Adipocyte (in vitro differentiated cells): ENCODE measurements around the gene INAVA.
"Not testable (repeated sequence)": the region's sequence is repeated elsewhere in the genome, so short reads cannot be mapped to it uniquely, and the experiment has no call there.

ENCODE experiments used
- DNase-seq: peaks from one replicate; pipeline ENCODE4 v3.0.0-alpha.2; 2015; ENCODE audit warnings: low read depth
- H3K27me3 ChIP-seq: replicated peaks from 2 replicates; pipeline ENCODE4 v1.7.0; 2013; ENCODE audit warnings: mild to moderate bottlenecking, low read length, moderate library complexity; ENCODE audit not compliant: control insufficient read depth, insufficient read depth
- H3K36me3 ChIP-seq: 2 replicates; pipeline ENCODE4 v1.7.0; 2013; ENCODE audit warnings: low read length, mild to moderate bottlenecking, moderate library complexity; ENCODE audit not compliant: control insufficient read depth, insufficient read depth, severe bottlenecking
- H3K4me1 ChIP-seq: 2 replicates; pipeline ENCODE4 v1.7.0; 2013; ENCODE audit warnings: mild to moderate bottlenecking, low read length, moderate library complexity; ENCODE audit not compliant: control insufficient read depth, insufficient read depth
- H3K4me3 ChIP-seq: 2 replicates; pipeline ENCODE4 v1.7.0; 2013; ENCODE audit warnings: mild to moderate bottlenecking, low read length, moderate library complexity
- H3K9ac ChIP-seq: 2 replicates; pipeline ENCODE4 v1.7.0; 2013; ENCODE audit warnings: mild to moderate bottlenecking, low read length, moderate library complexity
- H3K9me3 ChIP-seq: 2 replicates; pipeline ENCODE4 v1.7.0; 2013; ENCODE audit warnings: mild to moderate bottlenecking, low read length, moderate library complexity; ENCODE audit not compliant: control insufficient read depth

INAVA gene

DNA sequence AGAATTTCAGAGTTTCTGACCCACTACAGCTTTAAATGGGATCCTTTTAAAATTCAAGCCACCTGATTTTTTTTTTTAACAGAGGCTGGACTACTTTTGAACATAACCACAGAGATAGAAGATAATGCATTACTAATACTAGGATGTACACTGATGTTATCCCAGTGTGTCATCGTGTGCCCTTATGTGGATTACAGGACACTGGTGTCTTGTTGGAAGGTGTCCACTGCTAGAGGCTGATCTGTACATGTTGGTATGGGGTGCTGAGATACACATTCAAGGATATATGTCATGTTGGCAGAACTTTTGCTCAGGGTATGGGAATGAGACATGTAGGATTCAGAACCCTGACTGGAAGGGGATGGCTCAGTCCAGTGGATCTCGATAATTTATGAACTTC is 56.3 kb downstream of the INAVA start:
- Histone ChIP-seq H3K4me3 (no peak overlapping the region), H3K9me3 (peaks cover 21% of the 10 kb centered on the region), H3K4me1 (no peaks in the 10 kb centered on the region), H3K36me3 (no peaks in the 10 kb centered on the region), H3K27me3 (peaks cover 23% of the 10 kb centered on the region), H3K9ac (no peak overlapping the region)
- DNase-seq = no peak

DNA sequence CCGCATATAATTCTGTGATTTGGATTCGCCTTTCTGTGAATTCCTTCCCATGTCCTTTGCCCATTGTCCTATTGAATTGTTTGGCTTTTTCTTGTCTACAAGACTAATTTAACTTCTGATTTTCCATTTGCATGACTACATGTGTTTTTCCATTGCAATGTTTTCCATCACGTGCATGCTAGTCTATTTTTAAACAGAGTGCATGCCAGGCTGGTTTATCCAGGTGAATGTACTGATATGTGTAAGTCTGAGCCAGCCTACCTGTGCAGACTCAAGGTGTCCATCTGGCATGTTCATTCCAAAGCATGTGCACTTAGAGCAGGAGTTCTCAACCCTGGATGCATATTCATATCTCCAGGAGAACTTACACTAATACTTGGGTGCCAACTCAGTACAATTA is 59.7 kb downstream of the INAVA start:
- Histone ChIP-seq H3K4me1 (no peaks in the 10 kb centered on the region), H3K36me3 (no peaks in the 10 kb centered on the region), H3K9me3 (no peaks in the 10 kb centered on the region), H3K9ac (no peak overlapping the region), H3K27me3 (peaks cover 32% of the 10 kb centered on the region), H3K4me3 (no peak overlapping the region)
- no peak for DNase-seq

DNA sequence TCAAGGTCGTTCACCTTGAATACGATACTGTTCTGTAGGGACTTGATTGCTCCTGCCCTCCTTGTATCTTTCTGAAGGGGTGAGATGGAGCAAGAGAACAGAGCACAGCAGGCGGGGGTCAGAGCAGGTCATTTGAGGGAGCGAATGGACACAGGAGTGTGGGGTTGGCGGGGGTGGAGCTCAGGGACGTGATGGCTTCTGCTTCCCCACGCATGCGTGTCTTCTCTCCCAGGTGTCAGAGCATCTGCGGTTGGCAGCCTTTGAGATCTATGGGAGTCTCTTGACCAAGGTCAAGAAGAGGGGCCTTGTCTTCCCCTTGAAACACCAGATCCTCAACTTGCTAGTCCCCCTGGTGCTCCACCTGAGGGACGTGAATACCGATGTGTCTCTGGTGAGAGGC is 63.9 kb downstream of the INAVA start:
- no peaks in the 10 kb centered on the region for H3K4me1 ChIP-seq
- peaks cover 48% of the 10 kb centered on the region for H3K27me3 ChIP-seq
- no peaks in the 10 kb centered on the region for H3K36me3 ChIP-seq
- no peak overlapping the region for H3K4me3 ChIP-seq
- DNase-seq = no peak
- H3K9me3 ChIP-seq = no peaks in the 10 kb centered on the region
- H3K9ac ChIP-seq = no peak overlapping the region

DNA sequence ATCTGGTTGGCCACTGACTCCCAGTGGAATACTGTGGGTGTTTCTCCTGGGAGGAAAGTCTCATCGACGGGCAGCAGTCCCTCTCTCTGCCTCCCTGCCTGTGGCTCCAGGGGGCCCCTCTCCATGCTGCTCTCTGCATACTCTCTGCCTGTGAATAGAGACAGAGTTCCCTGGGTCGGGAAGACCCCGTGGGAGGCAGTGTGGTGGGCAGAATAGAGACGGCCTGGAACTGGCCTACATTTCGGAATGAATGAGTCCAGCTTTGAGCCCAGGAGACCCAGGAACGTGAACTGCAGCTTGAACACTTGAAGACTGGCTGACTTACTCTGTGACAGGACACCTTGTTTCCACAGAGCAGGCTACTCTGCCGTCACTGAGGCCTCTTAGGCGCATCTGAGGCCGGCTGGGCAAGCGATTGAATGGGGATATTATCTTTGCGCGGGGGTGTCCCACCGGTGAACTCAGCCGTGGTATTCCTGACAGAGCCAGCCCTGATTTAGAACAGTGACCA is 64.8 kb downstream of the INAVA start:
- Histone ChIP-seq H3K9ac (no peak overlapping the region), H3K27me3 (peaks cover 44% of the 10 kb centered on the region), H3K4me1 (no peaks in the 10 kb centered on the region), H3K9me3 (no peaks in the 10 kb centered on the region), H3K4me3 (no peak overlapping the region), H3K36me3 (no peaks in the 10 kb centered on the region)
- no peak for DNase-seq

DNA sequence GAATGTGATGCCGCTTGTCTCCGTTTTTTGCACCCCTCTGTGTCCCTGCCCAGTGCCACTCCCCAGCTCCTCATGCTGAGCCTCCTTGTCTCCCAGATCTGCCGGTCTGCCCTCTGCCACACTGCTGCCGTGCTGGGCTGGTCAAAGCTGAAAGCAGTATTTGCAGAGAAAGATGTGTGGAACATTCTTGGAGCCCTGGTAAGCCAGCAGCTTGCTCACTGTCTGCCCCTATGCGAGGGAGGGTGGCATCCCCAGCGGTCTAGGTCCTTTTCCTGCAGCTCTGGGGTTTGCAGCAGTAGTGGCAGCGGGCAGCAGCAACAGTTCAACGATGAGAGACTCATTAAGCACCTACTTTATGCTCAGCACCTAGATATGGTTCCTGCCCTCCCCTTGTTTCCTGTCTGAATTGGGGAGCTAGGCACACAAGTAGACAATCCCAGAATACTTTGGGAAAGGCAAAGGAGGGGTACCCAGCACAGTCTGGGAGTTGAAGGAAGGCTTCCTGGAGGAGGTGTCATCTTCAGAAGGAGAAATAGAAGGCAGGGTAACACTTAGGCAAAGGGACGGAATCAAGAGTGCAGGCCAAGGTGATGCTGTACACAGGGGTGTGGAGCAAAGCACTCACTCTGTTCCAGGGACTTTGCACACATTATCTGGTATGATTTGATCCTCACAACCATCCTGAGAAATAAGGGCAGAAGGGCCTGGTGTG is 65.7 kb downstream of the INAVA start:
- Histone ChIP-seq H3K4me1 (no peaks in the 10 kb centered on the region), H3K27me3 (peaks cover 45% of the 10 kb centered on the region), H3K4me3 (no peak overlapping the region), H3K9me3 (no peaks in the 10 kb centered on the region), H3K36me3 (no peaks in the 10 kb centered on the region), H3K9ac (no peak overlapping the region)
- DNase-seq = no peak

DNA sequence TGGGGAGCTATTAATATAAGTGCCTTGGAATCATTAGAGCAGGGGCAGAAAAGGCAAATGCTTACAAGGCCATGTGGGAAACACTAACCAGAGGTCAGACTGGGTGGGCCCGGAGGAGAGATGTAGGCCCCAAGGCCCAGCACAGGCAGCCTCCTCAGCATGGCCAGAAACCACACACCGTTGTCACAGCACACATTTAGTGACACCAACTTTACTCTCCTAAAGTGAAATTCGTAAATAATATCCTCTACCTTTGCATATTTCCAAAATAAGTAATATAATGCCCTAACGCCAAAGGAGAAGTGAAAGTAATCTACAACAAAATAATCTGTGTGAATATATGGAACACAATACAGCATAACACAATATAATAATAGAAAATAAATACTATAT is 66.2 kb downstream of the INAVA start:
- no peak for DNase-seq
- no peaks in the 10 kb centered on the region for H3K9me3 ChIP-seq
- H3K36me3 ChIP-seq = no peaks in the 10 kb centered on the region
- no peaks in the 10 kb centered on the region for H3K4me1 ChIP-seq
- no peak overlapping the region for H3K4me3 ChIP-seq
- H3K27me3 ChIP-seq = peaks cover 43% of the 10 kb centered on the region
- H3K9ac ChIP-seq = no peak overlapping the region

DNA sequence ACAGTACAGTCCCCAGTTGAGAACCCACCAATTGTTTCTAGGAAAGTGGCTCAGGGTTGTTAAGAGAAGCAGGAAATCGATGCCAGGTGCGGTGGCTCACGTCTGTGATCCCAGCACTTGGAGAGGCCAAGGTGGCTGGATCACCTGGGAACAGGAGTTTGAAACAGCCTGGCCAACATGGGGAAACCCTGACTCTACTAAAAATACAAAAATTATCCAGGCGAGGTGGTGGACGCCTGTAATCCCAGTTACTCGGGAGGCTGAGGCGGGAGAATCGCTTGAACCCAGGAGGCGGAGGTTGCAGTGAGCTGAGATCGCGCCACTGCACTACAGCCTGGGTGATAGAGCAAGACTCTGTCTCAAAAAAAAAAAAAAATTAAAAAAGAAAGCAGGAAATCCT is 67.5 kb downstream of the INAVA start:
- peaks cover 43% of the 10 kb centered on the region for H3K27me3 ChIP-seq
- H3K9me3 ChIP-seq, H3K36me3 ChIP-seq, H3K4me1 ChIP-seq, H3K9ac ChIP-seq, DNase-seq, H3K4me3 ChIP-seq: not testable (repeated sequence)

DNA sequence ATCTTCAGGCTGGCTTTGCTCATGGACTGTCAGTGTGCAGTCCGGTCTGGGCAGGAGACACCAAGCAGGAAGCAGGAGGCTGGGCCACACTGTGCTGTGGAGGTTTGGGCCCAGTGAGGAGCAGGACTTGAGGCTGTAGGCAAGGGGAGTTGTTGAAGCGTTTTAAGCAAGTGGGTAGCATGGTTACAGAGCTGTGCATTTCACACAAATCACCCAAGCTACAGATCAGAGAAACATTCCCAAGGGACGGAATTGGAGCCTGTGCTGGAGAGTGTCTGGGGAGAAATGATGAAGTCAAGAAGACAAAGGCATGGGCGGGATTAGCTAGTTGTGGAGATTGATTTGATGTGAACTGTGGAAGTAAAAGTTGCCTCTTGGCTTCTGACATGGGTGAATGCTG is 67.9 kb downstream of the INAVA start:
- H3K27me3 ChIP-seq = peaks cover 43% of the 10 kb centered on the region
- no peaks in the 10 kb centered on the region for H3K9me3 ChIP-seq
- no peaks in the 10 kb centered on the region for H3K4me1 ChIP-seq
- DNase-seq = no peak
- no peaks in the 10 kb centered on the region for H3K36me3 ChIP-seq
- H3K4me3 ChIP-seq = no peak overlapping the region
- no peak overlapping the region for H3K9ac ChIP-seq

DNA sequence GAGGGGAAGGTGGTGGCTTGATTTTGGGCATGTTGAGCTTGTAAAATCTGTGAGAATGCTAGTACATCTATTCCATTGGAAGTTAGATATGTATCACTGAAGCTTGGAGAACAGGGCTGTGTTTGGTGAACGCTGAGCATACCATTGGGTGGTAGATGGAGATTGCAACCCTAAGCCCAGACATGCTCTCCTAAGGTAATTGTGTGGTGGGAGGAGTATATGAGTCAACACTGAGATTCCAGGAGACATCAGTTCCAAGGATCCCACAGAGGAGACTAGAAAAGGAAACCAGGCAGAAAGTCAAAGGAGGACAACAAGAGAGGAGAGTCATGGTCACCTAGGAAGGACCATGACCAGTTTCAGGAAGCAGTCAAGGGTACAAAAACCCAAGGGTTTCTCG is 68.4 kb downstream of the INAVA start:
- Histone ChIP-seq H3K4me1 (no peaks in the 10 kb centered on the region), H3K9ac (no peak overlapping the region), H3K9me3 (no peaks in the 10 kb centered on the region), H3K36me3 (no peaks in the 10 kb centered on the region), H3K27me3 (peaks cover 39% of the 10 kb centered on the region), H3K4me3 (no peak overlapping the region)
- no peak for DNase-seq

DNA sequence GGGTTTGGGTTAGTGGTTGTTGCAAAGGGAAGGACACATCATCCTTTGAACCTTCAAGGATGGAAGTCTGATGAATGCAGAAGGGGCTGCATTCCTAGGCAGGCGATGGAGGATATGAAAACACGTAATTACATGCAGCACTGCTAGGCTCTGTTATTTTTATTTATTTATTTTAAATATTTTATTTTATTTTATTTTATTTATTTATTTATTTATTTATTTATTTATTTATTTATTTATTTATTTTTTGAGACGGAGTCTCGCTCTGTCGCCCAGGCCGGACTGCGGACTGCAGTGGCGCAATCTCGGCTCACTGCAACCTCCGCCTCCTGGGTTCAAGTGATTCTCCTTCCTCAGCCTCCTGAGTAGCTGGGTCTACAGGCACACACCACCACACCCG is 69.2 kb downstream of the INAVA start:
- H3K27me3 ChIP-seq = peaks cover 35% of the 10 kb centered on the region
- not testable (repeated sequence) for H3K9ac ChIP-seq, DNase-seq, H3K4me1 ChIP-seq, H3K9me3 ChIP-seq, H3K36me3 ChIP-seq, H3K4me3 ChIP-seq
